Prostate gland (tissue), 2 donors: ENCODE results near the gene TMEM190. TPM values are rescaled to one million over a fixed set of nuclear protein-coding genes. Genes with fewer than 3 reads are reported as not detected.

ENCODE experiments used
- DNase-seq: peaks from one replicate; pipeline ENCODE4 v3.0.0-alpha.2; 2019; ENCODE audit warnings: low spot score
- H3K27ac ChIP-seq, 2 donors: fragments of 200-600 bp; sonication (generic); 2 replicates each; pipeline ENCODE4 v1.5.1; 2017 to 2019
- H3K27me3 ChIP-seq: fragments of 200-600 bp; sonication (generic); replicated peaks from 2 replicates; pipeline ENCODE4 v1.5.1; 2019; ENCODE audit not compliant: insufficient read depth
- H3K36me3 ChIP-seq, 2 donors: fragments of 200-600 bp; sonication (generic); 1 replicate in 1 of 2; 2 replicates in 1 of 2; pipeline versions ENCODE4 v1.5.1 to v1.8.1; 2017 to 2019
- H3K4me1 ChIP-seq: fragments of 200-600 bp; sonication (generic); replicated peaks from 2 replicates; pipeline ENCODE4 v1.5.1; 2019
- H3K4me3 ChIP-seq, 2 donors: fragments of 200-600 bp; sonication (generic); 2 replicates each; pipeline ENCODE4 v1.5.1; 2017 to 2019
- H3K9me3 ChIP-seq: fragments of 200-600 bp; sonication (generic); 2 replicates; pipeline ENCODE4 v1.5.1; 2017
- POLR2A ChIP-seq: fragments of 450-650 bp; IDR thresholded peaks from one replicate; pipeline ENCODE4 v1.6.1; 2016; ENCODE audit warnings: antibody characterized with exemption, mild to moderate bottlenecking
- POLR2AphosphoS5 ChIP-seq: sonication (generic); formaldehyde crosslinking; IDR thresholded peaks from one replicate; pipeline ENCODE4 v1.6.1; 2017; ENCODE audit warnings: antibody characterized with exemption
- WGBS: methylation state at CpG from one replicate; pipeline ENCODE4 v1.1.5; 2018; 5-methylcytosine and 5-hydroxymethylcytosine counted together
- intact Hi-C: fragments of 100-400 bp; cut with DNase I; formaldehyde crosslinking; loops from one replicate; pipeline ENCODE4 v1.14.2; 2022
- total RNA-seq, 2 donors: library from RNA; depleted of rRNA; stranded (reverse); fragments of >200 nt; gene quantifications; one replicate each; pipeline ENCODE4 v1.1.0, GENCODE V29; 2016
- TF ChIP-seq, protein P1 (sequence below), 4 experiments: fragments of 200-600 bp in 2 of 4; fragments of 450-650 bp in 2 of 4; sonication (generic) in 2 of 4; IDR thresholded peaks; 1 replicate in 3 of 4; 2 replicates in 1 of 4; pipeline ENCODE4 v1.5.1; 2016 to 2019; ENCODE audit warnings: antibody characterized with exemption in 4 of 4, mild to moderate bottlenecking in 2 of 4, moderate library complexity in 2 of 4

Gene TMEM190
- total RNA-seq, 2 donors from 2014 or later, result not detected

DNA sequence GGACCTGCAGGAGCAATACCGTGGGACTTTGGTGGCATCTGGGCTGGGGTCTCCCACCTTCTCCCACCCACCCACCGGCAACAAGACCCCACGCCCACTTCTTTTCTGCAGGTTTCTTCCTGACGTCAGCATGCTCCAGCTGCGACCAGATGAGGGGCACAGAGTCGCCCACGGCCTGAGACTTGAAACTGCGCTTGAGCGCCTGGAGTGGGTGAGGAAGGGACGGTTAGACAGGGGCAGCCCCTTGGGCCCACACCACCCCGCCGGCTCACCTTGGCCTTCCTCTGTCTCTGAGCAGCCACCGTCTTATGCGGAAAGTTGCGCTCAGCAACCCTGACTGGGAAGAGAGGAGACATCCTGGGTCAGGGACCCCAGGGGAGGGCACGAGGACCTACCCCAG, 15.7 kb upstream of the TMEM190 start:
- Histone ChIP-seq H3K27me3 (no peaks in the 10 kb centered on the region), H3K4me3 (no peak overlapping the region), H3K4me1 (no peaks in the 10 kb centered on the region), H3K27ac (no peak overlapping the region), H3K9me3 (no peaks in the 10 kb centered on the region), H3K36me3 (no peaks in the 10 kb centered on the region)
- 95% methylated on average over 16 of the region's 16 CpGs for WGBS
- intact Hi-C loops, result no loop called here
- DNase-seq, result no peak
- TF ChIP-seq POLR2AphosphoS5, result no peak
- no peak for TF ChIP-seq POLR2A
- TF ChIP-seq, protein P1, sequence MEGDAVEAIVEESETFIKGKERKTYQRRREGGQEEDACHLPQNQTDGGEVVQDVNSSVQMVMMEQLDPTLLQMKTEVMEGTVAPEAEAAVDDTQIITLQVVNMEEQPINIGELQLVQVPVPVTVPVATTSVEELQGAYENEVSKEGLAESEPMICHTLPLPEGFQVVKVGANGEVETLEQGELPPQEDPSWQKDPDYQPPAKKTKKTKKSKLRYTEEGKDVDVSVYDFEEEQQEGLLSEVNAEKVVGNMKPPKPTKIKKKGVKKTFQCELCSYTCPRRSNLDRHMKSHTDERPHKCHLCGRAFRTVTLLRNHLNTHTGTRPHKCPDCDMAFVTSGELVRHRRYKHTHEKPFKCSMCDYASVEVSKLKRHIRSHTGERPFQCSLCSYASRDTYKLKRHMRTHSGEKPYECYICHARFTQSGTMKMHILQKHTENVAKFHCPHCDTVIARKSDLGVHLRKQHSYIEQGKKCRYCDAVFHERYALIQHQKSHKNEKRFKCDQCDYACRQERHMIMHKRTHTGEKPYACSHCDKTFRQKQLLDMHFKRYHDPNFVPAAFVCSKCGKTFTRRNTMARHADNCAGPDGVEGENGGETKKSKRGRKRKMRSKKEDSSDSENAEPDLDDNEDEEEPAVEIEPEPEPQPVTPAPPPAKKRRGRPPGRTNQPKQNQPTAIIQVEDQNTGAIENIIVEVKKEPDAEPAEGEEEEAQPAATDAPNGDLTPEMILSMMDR (IDR thresholded peaks at IDR 0.05), result no peak

DNA sequence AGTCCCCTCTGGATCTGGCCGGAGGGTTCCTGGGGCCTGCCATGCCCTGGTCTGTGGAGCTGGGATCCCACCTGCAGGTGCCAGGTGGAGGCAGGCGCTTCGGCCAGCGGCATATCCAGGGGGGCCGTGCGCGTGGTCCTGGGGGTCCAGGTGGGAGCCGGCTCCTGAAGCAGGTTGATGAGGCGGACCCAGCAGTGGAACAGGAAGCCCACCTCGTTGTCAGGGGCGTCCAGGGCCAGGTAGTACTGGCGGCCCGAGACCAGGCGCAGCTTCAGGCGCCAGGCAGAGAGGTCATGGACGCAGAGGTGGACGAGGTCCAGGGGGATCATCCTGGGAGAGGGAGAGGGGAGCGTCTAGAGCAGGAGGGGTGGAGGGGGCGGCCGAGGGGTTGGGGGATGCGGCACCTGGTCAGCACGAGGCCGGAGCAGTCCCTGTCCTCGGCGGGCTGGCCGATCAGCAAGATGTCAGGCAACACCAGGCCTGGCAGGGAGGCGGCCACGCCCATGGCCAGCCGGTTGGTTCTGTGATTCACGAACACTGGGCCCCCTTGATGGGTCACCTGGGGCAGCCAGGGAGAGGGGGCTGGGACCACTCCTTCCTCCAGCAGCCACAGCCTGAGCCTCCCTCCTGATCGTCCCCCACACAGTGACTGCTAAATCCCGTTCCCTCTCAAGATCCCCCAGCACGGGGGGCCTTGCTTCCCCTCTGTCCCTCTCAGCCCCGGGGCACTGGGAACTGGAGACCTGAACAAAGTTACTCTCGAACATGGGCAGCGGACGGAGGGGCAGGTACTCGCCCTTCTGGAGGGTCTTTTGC, 14.2 kb upstream of the TMEM190 start:
- no peak for DNase-seq
- no peak for TF ChIP-seq POLR2A
- TF ChIP-seq, protein P1 (IDR thresholded peaks at IDR 0.05), result no peak
- TF ChIP-seq POLR2AphosphoS5, result no peak
- no peaks in the 10 kb centered on the region for H3K4me1 ChIP-seq
- WGBS, result 82% methylated on average over 37 of the region's 38 CpGs
- H3K36me3 ChIP-seq, result no peaks in the 10 kb centered on the region
- no peaks in the 10 kb centered on the region for H3K9me3 ChIP-seq
- H3K4me3 ChIP-seq, result no peak overlapping the region
- H3K27me3 ChIP-seq, result no peaks in the 10 kb centered on the region
- H3K27ac ChIP-seq, result no peak overlapping the region
- intact Hi-C loops, result no loop called here

DNA sequence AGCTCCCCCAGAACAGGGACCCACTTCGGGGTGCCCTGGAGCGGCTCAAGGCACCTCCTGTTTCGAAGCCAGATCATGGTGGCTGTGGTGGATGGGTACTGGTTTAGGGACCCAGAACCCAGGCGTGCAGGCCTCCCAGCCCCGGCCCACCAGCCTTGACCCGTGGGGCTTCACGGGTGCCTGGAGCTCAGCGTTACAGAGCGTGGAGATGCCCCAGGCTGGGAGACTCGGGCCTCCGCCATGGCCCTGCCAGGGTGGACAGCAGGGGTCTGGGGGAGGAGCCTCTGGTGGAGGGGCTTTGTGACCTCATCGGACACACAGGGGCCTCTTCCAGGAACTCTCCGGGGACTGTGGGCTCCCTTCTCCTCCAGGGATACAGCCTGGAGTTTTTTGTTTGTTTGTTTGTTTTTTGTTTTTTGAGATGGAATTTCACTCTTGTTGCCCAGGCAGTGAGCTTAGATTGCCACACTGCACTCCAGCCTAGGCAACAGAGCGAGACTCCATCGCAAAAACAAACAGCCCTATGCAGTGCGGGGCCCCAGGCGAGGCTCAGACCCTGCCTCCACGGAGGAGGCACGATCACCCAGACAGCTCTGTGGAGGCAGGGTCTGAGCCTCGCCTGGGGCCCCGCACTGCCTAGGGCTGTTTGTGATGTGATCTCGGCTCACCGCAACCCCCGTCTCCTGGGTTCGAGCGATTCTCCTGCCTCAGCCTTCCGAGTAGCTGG, 13.5 kb upstream of the TMEM190 start, which contains the start of gene GARIN5B:
TSS of gene GARIN5B (minus strand) at position 271 of the 727 bp plus-strand sequence. CDS start at position 77, 194 bp downstream.
- DNase-seq, result no peak
- TF ChIP-seq POLR2AphosphoS5, result no peak
- TF ChIP-seq POLR2A, result no peak
- TF ChIP-seq, protein P1 (IDR thresholded peaks at IDR 0.05), result no peak
- Histone ChIP-seq H3K27me3 (no peaks in the 10 kb centered on the region), H3K4me3 (no peak within 1 kb of the TSS), H3K36me3 (no peaks in the 10 kb centered on the region), H3K9me3 (no peaks in the 10 kb centered on the region), H3K27ac (no peak within 1 kb of the TSS), H3K4me1 (no peaks in the 10 kb centered on the region)
- WGBS, result 79% methylated on average over 23 of the region's 27 CpGs
- intact Hi-C loops, result no loop called here

DNA sequence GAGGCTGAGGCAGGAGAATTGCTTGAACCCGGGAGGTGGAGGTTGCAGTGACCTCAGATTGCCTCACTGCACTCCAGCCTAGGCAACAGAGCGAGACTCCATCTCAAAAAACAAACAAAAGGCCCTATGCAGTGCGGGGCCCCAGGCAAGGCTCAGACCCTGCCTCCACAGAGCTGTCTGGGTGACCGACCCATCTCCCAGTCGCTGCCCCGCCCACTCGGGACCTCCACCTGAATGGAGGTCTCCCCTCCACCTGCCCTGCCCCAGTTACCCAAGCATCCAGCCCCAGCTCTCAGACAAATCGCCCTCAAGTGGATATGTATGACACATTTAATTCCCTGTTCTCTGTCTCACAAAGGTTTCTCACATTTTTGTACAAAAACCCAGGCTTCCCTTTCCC, 11.4 kb upstream of the TMEM190 start:
- intact Hi-C loops, result no loop called here
- DNase-seq, result no peak
- TF ChIP-seq POLR2AphosphoS5 (no peak), POLR2A (no peak)
- TF ChIP-seq, protein P1 (IDR thresholded peaks at IDR 0.05), result no peak
- no peaks in the 10 kb centered on the region for H3K36me3 ChIP-seq
- 80% methylated on average over 8 of the region's 8 CpGs for WGBS
- peaks cover 4% of the 10 kb centered on the region for H3K4me1 ChIP-seq
- no peak overlapping the region for H3K4me3 ChIP-seq
- no peaks in the 10 kb centered on the region for H3K9me3 ChIP-seq
- H3K27ac ChIP-seq, result no peak overlapping the region
- peaks cover 4% of the 10 kb centered on the region for H3K27me3 ChIP-seq
